Midbrain (tissue), 1 donor: Measurements from ENCODE around the gene KDELR3.

ENCODE experiments used
- DNase-seq: peaks from one replicate; lab custom pipeline; 2025; lab: John Stamatoyannopoulos, UW

Gene KDELR3

GRCh38 chr22:38484244-38484643, 16.3 kb downstream of the KDELR3 start:
- DNase-seq: no peak

- DNase-seq: no peak
Observed at GRCh38 chr22:38485783-38486182, 17.9 kb downstream of the KDELR3 start.

GRCh38 chr22:38487946-38488345, 20.1 kb downstream of the KDELR3 start:
- DNase-seq: no peak

GRCh38 chr22:38489142-38489541, 21.2 kb downstream of the KDELR3 start:
- DNase-seq: no peak

- no peak for DNase-seq
Observed at GRCh38 chr22:38489561-38490145, 21.8 kb downstream of the KDELR3 start.

GRCh38 chr22:38490475-38490874, 22.6 kb downstream of the KDELR3 start:
- no peak for DNase-seq

GRCh38 chr22:38490915-38491314, 23.0 kb downstream of the KDELR3 start:
- DNase-seq: peak; percentile 68

GRCh38 chr22:38491707-38492348, 23.9 kb downstream of the KDELR3 start:
- no peak for DNase-seq

GRCh38 chr22:38494498-38494897, 26.6 kb downstream of the KDELR3 start:
- no peak for DNase-seq

GRCh38 chr22:38494939-38495338, 27.0 kb downstream of the KDELR3 start:
- DNase-seq: no peak

GRCh38 chr22:38497869-38498268, 30.0 kb downstream of the KDELR3 start:
- DNase-seq: no peak

- DNase-seq: no peak
Observed at GRCh38 chr22:38501797-38502672, 34.1 kb downstream of the KDELR3 start.

- no peak for DNase-seq
Observed at GRCh38 chr22:38503021-38503420, 35.1 kb downstream of the KDELR3 start.

GRCh38 chr22:38504731-38505540, 37.0 kb downstream of the KDELR3 start:
- no peak for DNase-seq

GRCh38 chr22:38505541-38506117, 37.7 kb downstream of the KDELR3 start:
- peak; percentile 88 for DNase-seq

GRCh38 chr22:38506118-38506962, 38.4 kb downstream of the KDELR3 start, which contains the start of gene DDX17:
Gene DDX17 (minus strand): TSS chr22:38506311.
- DNase-seq: peak; percentile 99

- DNase-seq: no peak
Observed at GRCh38 chr22:38510416-38510970, 42.6 kb downstream of the KDELR3 start.

GRCh38 chr22:38513063-38513462, 45.2 kb downstream of the KDELR3 start:
- no peak for DNase-seq

- no peak for DNase-seq
Observed at GRCh38 chr22:38518620-38519019, 50.7 kb downstream of the KDELR3 start.
